K562 (cell line): ENCODE measurements around the gene RFX3. TPM values are rescaled to one million over a fixed set of nuclear protein-coding genes. Genes with fewer than 3 reads are reported as not detected.

Source experiments
- ATAC-seq: fragments of 200-7000 bp; cut with Tn5 transposase; 3 replicates; pipeline ENCODE4 v1.9.1; 2020; ENCODE audit warnings: moderate library complexity
- BruUV-seq: library from RNA; stranded (reverse); fragments of 400-500 nt; replicated peaks from 2 replicates; lab custom pipeline; 2021; lab: Mats Ljungman, UMichigan
- CTCF ChIA-PET: fragments of 300-600 bp; formaldehyde crosslinking; extraction: SDS; loops from one replicate; lab custom pipeline; 2021; ENCODE audit warnings: low intra/inter-chr PET ratio; lab: Yijun Ruan, JAX
- POLR2A ChIA-PET: fragments of 300-600, 350-650 bp; sonication (Branson Sonifier 250); formaldehyde crosslinking; extraction: SDS; loops from one replicate; lab custom pipeline; 2021; ENCODE audit warnings: antibody characterized with exemption, inconsistent platforms; lab: Yijun Ruan, JAX
- DNase-seq, 4 experiments: peaks; one replicate each; pipeline versions ENCODE4 v3.0.0 to v3.0.0-alpha.2; 2011 to 2018; ENCODE audit warnings: low spot score in 3 of 4, mixed read lengths in 3 of 4; ENCODE audit errors: extremely low read depth in 1 of 4
- FAIRE-seq: peaks from 2 replicates; lab custom pipeline; 2011; peaks lifted over from hg19 to GRCh38; lab: Jason Lieb, UNC
- H2AFZ ChIP-seq: 2 replicates; pipeline ENCODE4 v1.6.0; 2011; ENCODE audit warnings: low read depth, low read length, control low read depth, inconsistent platforms
- H3K27ac ChIP-seq: fragments of 200-600 bp; 3 replicates; pipeline ENCODE4 v1.8.0; 2011; ENCODE audit warnings: low read depth, mild to moderate bottlenecking, control low read depth, inconsistent platforms, low read length, moderate library complexity, mixed read lengths; ENCODE audit errors: extremely low read depth
- H3K27me3 ChIP-seq, 2 experiments: fragments of 300-600 bp in 1 of 2; 2 replicates in 1 of 2; 3 replicates in 1 of 2; pipeline versions ENCODE4 v1.6.0 to v1.8.0; 2011; ENCODE audit warnings: inconsistent platforms in 2 of 2, low read length in 2 of 2, mild to moderate bottlenecking in 1 of 2, mixed read lengths in 1 of 2, moderate library complexity in 1 of 2; ENCODE audit not compliant: control insufficient read depth in 2 of 2, insufficient read depth in 2 of 2
- H3K36me3 ChIP-seq: fragments of 300-600 bp; 3 replicates; pipeline ENCODE4 v1.8.0; 2011; ENCODE audit warnings: mild to moderate bottlenecking, low read length, inconsistent platforms; ENCODE audit not compliant: control insufficient read depth, insufficient read depth
- H3K4me1 ChIP-seq, 2 experiments: fragments of 200-600 bp in 1 of 2; replicated peaks in 1 of 2; 2 replicates in 1 of 2; 3 replicates in 1 of 2; pipeline versions ENCODE4 v1.5.1 to v1.8.0; 2011; ENCODE audit warnings: inconsistent platforms in 2 of 2, low read length in 2 of 2, mild to moderate bottlenecking in 1 of 2, mixed read lengths in 1 of 2, moderate library complexity in 1 of 2; ENCODE audit not compliant: control insufficient read depth in 2 of 2, insufficient read depth in 2 of 2
- H3K4me2 ChIP-seq: 2 replicates; pipeline ENCODE4 v1.6.1; 2011; ENCODE audit warnings: low read length, control low read depth, inconsistent platforms, mixed read lengths; ENCODE audit not compliant: insufficient read depth
- H3K4me3 ChIP-seq: fragments of 200-600 bp; sonication (generic), shearing (Covaris generic); 2 replicates; pipeline ENCODE4 v1.5.1; 2016; ENCODE audit warnings: control low read depth, inconsistent platforms
- H3K79me2 ChIP-seq: fragments of 200-600 bp; 3 replicates; pipeline ENCODE4 v1.8.0; 2011; ENCODE audit warnings: low read length, inconsistent platforms; ENCODE audit not compliant: control insufficient read depth, insufficient read depth
- H3K9ac ChIP-seq, 2 experiments: 2 replicates each; pipeline versions ENCODE4 v1.6.0 to v1.6.1; 2011; ENCODE audit warnings: low read depth in 2 of 2, low read length in 2 of 2, control low read depth in 1 of 2, inconsistent platforms in 1 of 2, mild to moderate bottlenecking in 1 of 2, mixed read lengths in 1 of 2; ENCODE audit not compliant: insufficient read depth in 1 of 2
- H3K9me1 ChIP-seq: one replicate; pipeline ENCODE4 v1.6.0; 2011; ENCODE audit warnings: inconsistent platforms, mild to moderate bottlenecking, low read length, moderate library complexity; ENCODE audit not compliant: control insufficient read depth, insufficient read depth
- H3K9me3 ChIP-seq: replicated peaks from 2 replicates; pipeline ENCODE4 v1.5.1; 2011; ENCODE audit warnings: low read depth, low read length, inconsistent platforms; ENCODE audit not compliant: control insufficient read depth, insufficient read depth
- H4K20me1 ChIP-seq: replicated peaks from 2 replicates; pipeline ENCODE4 v1.6.1; 2011; ENCODE audit warnings: low read length, inconsistent platforms, mixed read lengths; ENCODE audit not compliant: control insufficient read depth, insufficient read depth
- CLOCK ChIP-seq: fragments of 250-450 bp; sonication (Bioruptor Pico); IDR thresholded peaks from 2 replicates; pipeline ENCODE4 v1.4.0; 2020; ENCODE audit warnings: mild to moderate bottlenecking, moderate library complexity, borderline replicate concordance
- ETV6 ChIP-seq, 3 experiments: fragments of 150-350 bp in 1 of 3; sonication (generic) in 1 of 3; formaldehyde crosslinking in 1 of 3; IDR thresholded peaks; 2 replicates each; pipeline versions ENCODE4 v1.6.1 to v1.8.0; 2014 to 2022; ENCODE audit warnings: borderline replicate concordance in 2 of 3, low read depth in 2 of 3, antibody characterized with exemption in 1 of 3, low read length in 1 of 3, mild to moderate bottlenecking in 1 of 3, missing genetic modification reagents in 1 of 3
- EWSR1 ChIP-seq: fragments of 450-650 bp; IDR thresholded peaks from 2 replicates; pipeline ENCODE4 v1.6.1; 2018; ENCODE audit warnings: borderline replicate concordance, mild to moderate bottlenecking, low read depth, moderate library complexity; ENCODE audit not compliant: partially characterized antibody
- FOSL1 ChIP-seq: fragments of 200-800 bp; sonication (Bioruptor generic); conservative IDR thresholded peaks from 2 replicates; pipeline ENCODE4 v1.6.1; 2016; ENCODE audit warnings: missing genetic modification characterization, missing compliant biosample characterization
- PBX2 ChIP-seq, 2 experiments: IDR thresholded peaks in 1 of 2; conservative IDR thresholded peaks in 1 of 2; 2 replicates each; pipeline ENCODE4 v1.6.1; 2016; ENCODE audit warnings: low read depth in 2 of 2, mild to moderate bottlenecking in 1 of 2, missing compliant biosample characterization in 1 of 2, missing genetic modification characterization in 1 of 2, moderate library complexity in 1 of 2
- RFX7 ChIP-seq: fragments of 250-450 bp; sonication (Bioruptor Pico); IDR thresholded peaks from 2 replicates; pipeline ENCODE4 v1.5.1; 2021; ENCODE audit warnings: mild to moderate bottlenecking
- ZNF609 ChIP-seq: sonication (generic); formaldehyde crosslinking; IDR thresholded peaks from 2 replicates; pipeline ENCODE4 v1.8.1; 2023; ENCODE audit warnings: missing genetic modification reagents, mild to moderate bottlenecking, borderline replicate concordance
- WGBS: fragments of 100-300 bp; shearing (Covaris generic); methylation state at CpG from one replicate; pipeline ENCODE4 v1.1.6; 2016; ENCODE audit warnings: low coverage, mixed read lengths; ENCODE audit not compliant: insufficient coverage; ENCODE audit errors: missing lambda C conversion rate; 5-methylcytosine and 5-hydroxymethylcytosine counted together
- in situ Hi-C: fragments of 300-500 bp; cut with MboI; formaldehyde crosslinking; loops from 4 replicates; pipeline ENCODE4 v1.15.0; 2018; ENCODE audit warnings: inconsistent platforms, mixed read lengths
- intact Hi-C: fragments of 100-400 bp; cut with micrococcal nuclease; formaldehyde crosslinking; loops from 2 replicates; pipeline ENCODE4 v1.14.2; 2022
- polyA plus RNA-seq, 8 experiments: library from polyadenylated mRNA; depleted of rRNA in 4 of 8; stranded (reverse) in 5 of 8; unstranded in 3 of 8; fragments of >200 nt; fragmentation: Nextera tagmentation in 2 of 8; fragmentation: Illumina TruSeq in 1 of 8; extraction: Ambion mirVana in 2 of 8; extraction: Trizol in 1 of 8; gene quantifications; 2 replicates each; pipeline versions ENCODE4 v1.2.1 to v1.2.3, GENCODE V29; 2011 to 2014; ENCODE audit warnings: inconsistent platforms in 1 of 8, missing spikeins in 1 of 8
- total RNA-seq, 7 experiments: library from RNA; depleted of rRNA in 6 of 7; stranded (reverse); fragments of >200 nt in 6 of 7; fragmentation: Illumina TruSeq in 2 of 7; extraction: Trizol in 2 of 7; gene quantifications; 2 replicates each; pipeline versions ENCODE4 v1.2.1 to v1.2.3, GENCODE V29; 2011 to 2021; ENCODE audit warnings: low replicate concordance in 1 of 7

Gene RFX3
- total and polyA plus RNA-seq, 9 of the 15 experiments (the other 6 are each of a cell fraction or from before 2014, with no cell fraction given), result 0.86 to 4.9 (median 2.0) TPM

- intact Hi-C loops, result no loop called here
- H3K4me3 ChIP-seq, result no peak overlapping the region
- in situ Hi-C loops, result loop anchor here (25.0 kb wide), 2 partner anchors 228 to 653 kb away; no protein-coding TSS in a partner anchor
- no peaks in the 10 kb centered on the region for H3K9me1 ChIP-seq
- H3K4me2 ChIP-seq, result no peak overlapping the region
- DNase-seq, result no peak
- no peaks in the 10 kb centered on the region for H3K9me3 ChIP-seq
- no peaks in the 10 kb centered on the region for H3K27me3 ChIP-seq
- BruUV-seq, result no TSS peak
- CTCF ChIA-PET, result no interaction called here
- H3K4me1 ChIP-seq, result peaks cover 0 to 7% of the 10 kb centered on the region in 2 experiments; a peak in 1 of 5 replicates
- 79% methylated on average over 3 of the region's 3 CpGs for WGBS
- no peak overlapping the region for H3K27ac ChIP-seq
- H4K20me1 ChIP-seq, result no peaks in the 10 kb centered on the region
- peaks cover 3% of the 10 kb centered on the region; the same call in 1 of the 3 replicates for H3K79me2 ChIP-seq
- no peak for ATAC-seq
- POLR2A ChIA-PET, result no interaction called here
- no peak for FAIRE-seq
- H3K36me3 ChIP-seq, result no peaks in the 10 kb centered on the region
- H3K9ac ChIP-seq, result no peak overlapping the region
- H2AFZ ChIP-seq, result no peak overlapping the region
- no peak for TF ChIP-seq ZNF609 (CRISPR knock-in tag)
- no peak for TF ChIP-seq CLOCK
- TF ChIP-seq ETV6 (IDR thresholded peaks at IDR 0.05; ENCODE audit: borderline replicate concordance in 1 of 2, low read depth in 2 of 2, low read length in 1 of 2), result no peak
- no peak for TF ChIP-seq ETV6 (CRISPR knock-in tag; IDR thresholded peaks at IDR 0.05; ENCODE audit: borderline replicate concordance)
- TF ChIP-seq FOSL1 (tag), result no peak
- TF ChIP-seq RFX7 (CRISPR knock-in tag), result no peak
- no peak for TF ChIP-seq EWSR1
- TF ChIP-seq PBX2 (CRISPR knock-in tag; IDR thresholded peaks at IDR 0.05; ENCODE audit: low read depth), result no peak
- peak; percentile 74 for TF ChIP-seq PBX2 (tag; conservative IDR thresholded peaks at IDR 0.05; ENCODE audit: low read depth)
Measured at GRCh38 chr9:3458806-3459475, 66.9 kb downstream of the RFX3 start.
